ENCODE data around the gene ADAMTS2. TPM values are rescaled to one million over a fixed set of nuclear protein-coding genes. Genes with fewer than 3 reads are reported as not detected.

Gene ADAMTS2
- total and polyA plus RNA-seq, 2 donors (not counting 3 experiments of a cell fraction or from before 2014, with no cell fraction given): not detected

DNA sequence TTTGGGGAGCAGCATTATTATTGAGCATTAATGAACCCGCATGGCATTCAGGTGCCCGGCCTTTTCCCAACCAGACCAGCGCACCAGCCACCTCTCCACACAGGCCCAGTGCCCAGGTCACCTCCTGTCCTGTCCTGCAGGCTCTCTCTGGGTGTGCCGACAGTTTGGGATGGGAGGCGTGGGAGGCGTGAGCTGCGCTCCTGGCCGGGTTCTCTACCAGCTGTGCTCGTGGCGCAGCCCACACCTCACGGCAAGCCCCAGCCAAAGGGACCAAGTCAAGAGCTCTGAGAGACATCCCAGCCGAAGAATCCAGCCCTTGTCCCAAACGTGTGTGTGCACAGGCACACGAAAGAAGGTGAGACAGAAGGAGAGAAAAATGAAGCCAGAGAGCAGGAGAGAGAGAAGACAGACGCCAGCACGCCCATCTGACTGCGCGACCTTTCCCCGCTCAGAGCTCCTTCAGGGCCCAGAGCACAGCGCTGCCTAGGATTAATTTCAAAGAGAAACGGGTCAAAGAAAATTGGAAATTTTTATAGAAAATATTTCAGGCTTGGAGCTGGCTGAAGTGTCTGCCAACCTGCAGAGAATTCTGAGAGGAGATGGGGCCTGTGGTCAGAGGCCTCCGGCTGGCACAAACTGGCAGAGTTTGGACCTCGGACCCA, 81.7 kb downstream of the ADAMTS2 start:
- FAIRE-seq (no peak), DNase-seq (ENCODE audit: low read depth, low spot score) (no peak)
- no TSS peak for BruUV-seq (replicated peaks)
- H3K4me3 ChIP-seq (replicated peaks in 1 of 3; ENCODE audit: insufficient read depth in 1 of 3, low read depth in 1 of 3, low read length in 3 of 3): no peak overlapping the region
- no peak overlapping the region for H2AFZ ChIP-seq (ENCODE audit: low read depth, low read length)
- H4K20me1 ChIP-seq (replicated peaks; ENCODE audit: control insufficient read depth, extremely low read depth, insufficient read depth, low read length): no peaks in the 10 kb centered on the region
- dilution Hi-C loops (cut with MboI; ENCODE audit: extremely low pct_ligation_motif_present, low sequenced_read_pairs) (no loop called here), intact Hi-C loops (cut with micrococcal nuclease) (no loop called here)
- no peaks in the 10 kb centered on the region for H3K36me3 ChIP-seq (ENCODE audit: control insufficient read depth in 2 of 2, extremely low read depth in 1 of 2, insufficient read depth in 2 of 2, low read length in 2 of 2)
- H3K27me3 ChIP-seq (ENCODE audit: control insufficient read depth in 2 of 2, insufficient read depth in 2 of 2, low read length in 2 of 2): no peaks in the 10 kb centered on the region
- no peaks in the 10 kb centered on the region for H3K4me1 ChIP-seq (ENCODE audit: control insufficient read depth, extremely low read depth, insufficient read depth, low read length)
- H3K79me2 ChIP-seq (ENCODE audit: control insufficient read depth, insufficient read depth, low read length): no peaks in the 10 kb centered on the region
- H3K4me2 ChIP-seq (ENCODE audit: insufficient read depth, low read length): no peak overlapping the region
- peaks cover 6% of the 10 kb centered on the region for H3K9me3 ChIP-seq (replicated peaks; ENCODE audit: control insufficient read depth, insufficient read depth, low read length)
- POLR2A ChIA-PET: no interaction called here
- H3K27ac ChIP-seq (ENCODE audit: insufficient read depth, low read depth, low read length): no peak overlapping the region
- H3K9me1 ChIP-seq (replicated peaks; ENCODE audit: control insufficient read depth, extremely low read depth, insufficient read depth, low read length): no peaks in the 10 kb centered on the region
- TF ChIP-seq GATA2 (IDR thresholded peaks at IDR 0.05; ENCODE audit: insufficient read depth, insufficient read length, low read depth, low read length): no peak
- TF ChIP-seq POLR2AphosphoS5 (IDR thresholded peaks at IDR 0.05; ENCODE audit: insufficient read depth, low read depth, low read length): no peak
- TF ChIP-seq MYC (IDR thresholded peaks at IDR 0.05; ENCODE audit: low read depth, low read length): no peak
- TF ChIP-seq, protein P1, sequence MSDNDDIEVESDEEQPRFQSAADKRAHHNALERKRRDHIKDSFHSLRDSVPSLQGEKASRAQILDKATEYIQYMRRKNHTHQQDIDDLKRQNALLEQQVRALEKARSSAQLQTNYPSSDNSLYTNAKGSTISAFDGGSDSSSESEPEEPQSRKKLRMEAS (IDR thresholded peaks at IDR 0.05; ENCODE audit: insufficient read depth, insufficient read length): no peak
- no peak for TF ChIP-seq JUN (IDR thresholded peaks at IDR 0.05; ENCODE audit: borderline replicate concordance, insufficient read depth, insufficient read length, low read depth)
- TF ChIP-seq POLR2A (IDR thresholded peaks at IDR 0.05; ENCODE audit: low read depth, low read length): no peak
- TF ChIP-seq EZH2 (IDR thresholded peaks at IDR 0.05; ENCODE audit: borderline replicate concordance, low read depth, low read length, severe bottlenecking): no peak
- TF ChIP-seq, protein P2, sequence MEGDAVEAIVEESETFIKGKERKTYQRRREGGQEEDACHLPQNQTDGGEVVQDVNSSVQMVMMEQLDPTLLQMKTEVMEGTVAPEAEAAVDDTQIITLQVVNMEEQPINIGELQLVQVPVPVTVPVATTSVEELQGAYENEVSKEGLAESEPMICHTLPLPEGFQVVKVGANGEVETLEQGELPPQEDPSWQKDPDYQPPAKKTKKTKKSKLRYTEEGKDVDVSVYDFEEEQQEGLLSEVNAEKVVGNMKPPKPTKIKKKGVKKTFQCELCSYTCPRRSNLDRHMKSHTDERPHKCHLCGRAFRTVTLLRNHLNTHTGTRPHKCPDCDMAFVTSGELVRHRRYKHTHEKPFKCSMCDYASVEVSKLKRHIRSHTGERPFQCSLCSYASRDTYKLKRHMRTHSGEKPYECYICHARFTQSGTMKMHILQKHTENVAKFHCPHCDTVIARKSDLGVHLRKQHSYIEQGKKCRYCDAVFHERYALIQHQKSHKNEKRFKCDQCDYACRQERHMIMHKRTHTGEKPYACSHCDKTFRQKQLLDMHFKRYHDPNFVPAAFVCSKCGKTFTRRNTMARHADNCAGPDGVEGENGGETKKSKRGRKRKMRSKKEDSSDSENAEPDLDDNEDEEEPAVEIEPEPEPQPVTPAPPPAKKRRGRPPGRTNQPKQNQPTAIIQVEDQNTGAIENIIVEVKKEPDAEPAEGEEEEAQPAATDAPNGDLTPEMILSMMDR (IDR thresholded peaks at IDR 0.05; ENCODE audit: extremely low read depth in 1 of 2, insufficient read depth in 1 of 2, low read depth in 1 of 2, low read length in 2 of 2): no peak
- no peak for TF ChIP-seq FOS (IDR thresholded peaks at IDR 0.05; ENCODE audit: borderline replicate concordance, insufficient read depth, low read length)
- H3K9ac ChIP-seq (replicated peaks; ENCODE audit: extremely low read depth, insufficient read depth, low read length): no peak overlapping the region
- CTCF ChIA-PET: no interaction called here
